ENCODE data around the gene CCDC174.

CCDC174 gene

DNA sequence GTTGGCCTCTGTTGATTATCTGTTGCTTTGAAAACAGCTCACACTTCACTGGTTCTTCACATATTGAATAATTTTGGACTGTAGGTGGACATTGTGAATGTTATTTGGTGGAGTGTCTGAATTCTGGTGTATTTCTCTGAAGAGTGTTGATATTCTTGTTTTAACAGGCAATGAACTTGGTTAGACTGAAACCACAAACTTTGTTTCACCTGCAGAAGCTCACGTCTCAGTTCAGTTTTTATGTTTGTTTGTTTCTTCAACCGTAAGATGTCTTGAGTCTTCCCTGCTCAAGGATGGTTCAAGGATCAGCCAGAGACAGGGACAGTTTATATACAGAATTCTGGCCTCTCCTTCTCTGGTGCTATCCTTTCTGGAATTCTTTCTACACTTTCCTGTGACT is 67.0 kb downstream of the CCDC174 start:
- no peak overlapping the region for H3K4me3 Mint-ChIP-seq
- no peak overlapping the region for H3K27ac Mint-ChIP-seq
- peaks cover 0 to 1% of the 10 kb centered on the region in 2 donors for H3K9me3 Mint-ChIP-seq
- DNase-seq (no peak), ATAC-seq (replicated peaks) (no peak)
- H3K27me3 Mint-ChIP-seq, result peaks cover 0 to 6% of the 10 kb centered on the region in 2 donors
- peaks cover 8 to 17% of the 10 kb centered on the region in 2 donors for H3K4me1 Mint-ChIP-seq
- H3K36me3 Mint-ChIP-seq, result peaks cover 2 to 15% of the 10 kb centered on the region in 2 donors

DNA sequence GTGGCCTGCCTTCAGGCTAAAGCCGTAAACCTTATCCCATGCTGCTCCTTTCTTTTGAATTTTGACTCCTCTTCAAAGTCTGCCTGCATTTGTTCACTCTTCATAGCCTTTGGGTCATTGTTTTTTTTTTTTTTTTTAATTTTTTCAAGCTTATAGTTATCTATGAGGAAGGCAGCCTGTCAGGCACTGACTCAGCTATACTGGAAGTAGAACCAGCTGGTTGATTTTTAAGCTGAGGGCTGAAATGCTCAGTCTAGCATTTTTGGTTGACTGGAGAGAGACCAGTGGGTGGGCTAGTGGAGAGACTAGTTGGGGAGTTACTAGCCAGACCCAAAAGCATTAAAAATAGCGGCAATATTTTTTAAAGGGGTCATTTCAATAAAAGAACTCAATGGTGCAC is 67.4 kb downstream of the CCDC174 start:
- peaks cover 8 to 17% of the 10 kb centered on the region in 2 donors for H3K4me1 Mint-ChIP-seq
- peaks cover 2 to 12% of the 10 kb centered on the region in 2 donors for H3K36me3 Mint-ChIP-seq

DNA sequence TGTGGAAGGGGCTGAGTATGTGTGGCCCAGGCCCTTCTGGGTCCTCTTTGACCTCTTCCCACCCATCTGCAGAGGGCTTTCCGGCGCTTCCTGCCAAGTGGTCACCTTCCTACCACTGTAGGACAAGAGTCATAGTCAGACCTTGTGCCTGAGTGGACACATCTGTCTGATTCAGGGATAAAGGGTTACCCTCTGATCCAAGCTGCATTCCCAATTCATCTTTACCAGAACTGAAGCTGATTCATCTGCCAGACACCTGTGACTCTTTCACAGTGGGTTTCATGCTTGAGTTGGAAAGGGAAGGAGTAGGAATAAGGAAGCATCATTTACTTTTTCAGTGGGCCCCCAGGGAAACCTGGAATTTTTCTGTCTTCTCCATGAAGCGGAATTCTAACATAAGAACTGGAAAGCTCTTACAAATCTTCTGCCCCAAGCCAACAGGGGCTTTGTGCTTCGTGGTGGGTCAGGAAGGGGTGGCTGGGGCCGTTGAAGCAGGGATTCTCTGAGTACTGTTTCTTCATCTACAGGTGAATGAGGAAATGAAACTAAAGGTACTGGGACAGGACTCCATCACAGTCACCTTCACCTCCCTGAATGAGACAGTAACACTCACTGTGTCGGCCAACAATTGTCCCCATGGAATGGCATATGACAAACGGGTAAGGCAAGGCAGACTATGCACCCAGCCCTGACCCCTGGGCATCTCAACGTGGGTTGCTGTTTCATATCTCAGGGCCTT is 69.7 kb downstream of the CCDC174 start:
- H3K27me3 Mint-ChIP-seq, result peaks cover 0 to 5% of the 10 kb centered on the region in 2 donors
- H3K9me3 Mint-ChIP-seq, result peaks cover 0 to 1% of the 10 kb centered on the region in 2 donors
- DNase-seq (no peak), ATAC-seq (replicated peaks) (peak in 1 of 2 donors; percentile 38)
- no peak overlapping the region for H3K4me3 Mint-ChIP-seq
- H3K36me3 Mint-ChIP-seq, result peaks cover 2 to 5% of the 10 kb centered on the region in 2 donors
- peaks cover 8 to 17% of the 10 kb centered on the region in 2 donors for H3K4me1 Mint-ChIP-seq
- no peak overlapping the region for H3K27ac Mint-ChIP-seq

More for the DNA sequence above, 67.4 kb downstream of the CCDC174 start:
- no peak overlapping the region for H3K4me3 Mint-ChIP-seq
- peaks cover 0 to 1% of the 10 kb centered on the region in 2 donors for H3K9me3 Mint-ChIP-seq
- H3K27me3 Mint-ChIP-seq, result peaks cover 0 to 6% of the 10 kb centered on the region in 2 donors
- no peak overlapping the region for H3K27ac Mint-ChIP-seq
- DNase-seq, result no peak
- peak in 1 of 2 donors; percentile 16 for ATAC-seq (replicated peaks)
